KBM-7 (cell line): Measurements from ENCODE around the gene SIGLEC12.
A peak's percentile ranks its signal among the peaks of the same experiment; 100 is the strongest.
"Not testable (repeated sequence)": the region's sequence is repeated elsewhere in the genome, so short reads cannot be mapped to it uniquely, and the experiment has no call there.

ENCODE experiments used
- DNase-seq: peaks from one replicate; pipeline ENCODE4 v3.0.0-alpha.2; 2015
- in situ Hi-C: fragments of 300-500 bp; cut with MboI; formaldehyde crosslinking; loops from 2 replicates; pipeline ENCODE4 v1.14.3; 2020; ENCODE audit warnings: low sequenced_read_pairs, low pct_unique_long_range_greater_than_20kb, mixed read lengths

The SIGLEC12 gene

DNA sequence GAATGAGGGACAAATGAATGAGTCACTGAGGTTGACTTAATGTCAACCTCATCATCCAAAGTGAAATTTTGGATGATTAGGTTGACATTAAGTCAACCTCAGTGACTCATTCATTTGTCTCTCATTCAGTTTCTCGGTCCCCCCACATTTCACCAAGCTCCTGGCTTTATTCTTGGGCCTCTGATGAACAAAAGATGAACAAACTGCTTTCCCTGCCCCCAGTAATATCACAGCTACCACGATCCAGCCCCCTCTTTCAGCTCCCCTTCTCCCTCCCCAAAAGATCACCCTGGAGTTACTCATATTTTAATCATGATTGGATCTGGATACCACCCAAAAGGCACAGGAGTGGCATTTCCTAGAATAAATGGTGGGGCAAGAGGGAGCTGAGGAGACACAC, 12.5 kb downstream of the SIGLEC12 start:
- in situ Hi-C loops, result no loop called here
- DNase-seq, result no peak

DNA sequence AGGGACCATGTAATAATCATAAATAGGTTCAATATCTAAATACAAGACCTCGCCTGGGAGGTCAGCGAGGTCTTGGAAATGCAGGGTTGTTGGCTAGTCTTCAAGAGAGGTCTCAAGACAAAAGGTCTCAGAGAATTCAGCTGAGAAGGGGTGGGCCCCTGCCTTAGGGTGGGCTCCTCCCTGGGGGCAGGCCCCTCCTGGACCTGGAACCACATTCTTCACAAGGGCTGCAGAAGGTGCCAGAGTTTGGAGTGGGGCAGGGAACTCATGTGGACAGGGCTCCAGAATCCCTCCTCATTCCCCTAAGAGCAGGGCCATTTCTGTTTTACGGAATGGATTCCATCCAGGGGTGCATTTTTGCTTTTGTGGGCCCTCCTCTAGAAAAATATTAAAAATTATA, 13.1 kb downstream of the SIGLEC12 start:
- no peak for DNase-seq
- in situ Hi-C loops, result no loop called here

DNA sequence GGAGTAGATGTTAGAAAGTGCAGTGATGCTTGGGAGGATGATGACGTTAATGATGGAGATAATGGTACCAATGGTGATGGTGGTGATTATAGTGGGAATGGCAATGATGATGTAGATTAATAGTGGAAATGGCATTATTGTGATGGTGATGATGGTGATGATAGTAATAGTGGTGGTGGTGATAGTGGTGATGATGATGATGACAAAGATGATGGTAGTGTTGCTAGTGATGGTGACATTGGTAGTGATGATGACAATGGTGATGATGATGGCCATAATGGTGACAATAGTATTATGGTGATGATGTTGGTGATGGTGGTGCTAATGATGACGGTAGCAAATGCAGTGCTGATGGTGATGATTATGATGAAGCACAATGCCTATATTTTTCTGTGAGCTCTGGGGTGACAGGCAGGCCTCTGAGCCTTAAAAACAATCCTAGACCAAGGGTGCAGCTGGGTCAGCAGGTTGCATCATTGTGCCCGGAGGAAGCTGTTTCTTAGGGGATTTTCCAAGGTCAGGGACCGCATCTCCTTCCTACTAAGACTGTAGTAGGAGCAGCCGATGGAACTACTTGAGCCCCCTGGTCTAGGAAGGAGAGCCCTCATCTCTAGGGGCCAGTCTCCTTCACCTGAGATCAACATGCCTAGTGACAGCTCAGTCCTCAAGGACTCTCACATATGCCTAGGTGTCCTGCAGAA, 15.5 kb downstream of the SIGLEC12 start:
- no peak for DNase-seq
- in situ Hi-C loops, result no loop called here

DNA sequence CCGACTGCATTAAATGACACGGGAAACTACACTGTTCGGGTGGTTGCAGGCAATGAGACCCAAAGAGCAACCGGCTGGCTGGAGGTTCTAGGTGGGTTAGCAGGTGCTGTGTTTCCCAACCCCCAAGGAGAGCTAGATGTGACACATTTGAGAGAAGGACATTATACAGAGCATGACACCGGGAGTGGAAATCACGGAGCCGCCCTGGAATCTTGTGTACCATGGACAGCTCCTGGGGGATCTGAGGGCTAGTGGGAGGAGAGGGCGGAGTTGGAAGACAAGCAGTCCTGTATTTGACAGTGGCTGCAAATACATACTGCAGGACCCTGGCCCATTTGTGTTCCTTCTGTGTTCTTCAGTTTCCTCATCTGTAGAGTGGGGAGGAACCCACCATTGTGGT, 21.0 kb downstream of the SIGLEC12 start:
- DNase-seq, result peak; percentile 73
- in situ Hi-C loops, result no loop called here

DNA sequence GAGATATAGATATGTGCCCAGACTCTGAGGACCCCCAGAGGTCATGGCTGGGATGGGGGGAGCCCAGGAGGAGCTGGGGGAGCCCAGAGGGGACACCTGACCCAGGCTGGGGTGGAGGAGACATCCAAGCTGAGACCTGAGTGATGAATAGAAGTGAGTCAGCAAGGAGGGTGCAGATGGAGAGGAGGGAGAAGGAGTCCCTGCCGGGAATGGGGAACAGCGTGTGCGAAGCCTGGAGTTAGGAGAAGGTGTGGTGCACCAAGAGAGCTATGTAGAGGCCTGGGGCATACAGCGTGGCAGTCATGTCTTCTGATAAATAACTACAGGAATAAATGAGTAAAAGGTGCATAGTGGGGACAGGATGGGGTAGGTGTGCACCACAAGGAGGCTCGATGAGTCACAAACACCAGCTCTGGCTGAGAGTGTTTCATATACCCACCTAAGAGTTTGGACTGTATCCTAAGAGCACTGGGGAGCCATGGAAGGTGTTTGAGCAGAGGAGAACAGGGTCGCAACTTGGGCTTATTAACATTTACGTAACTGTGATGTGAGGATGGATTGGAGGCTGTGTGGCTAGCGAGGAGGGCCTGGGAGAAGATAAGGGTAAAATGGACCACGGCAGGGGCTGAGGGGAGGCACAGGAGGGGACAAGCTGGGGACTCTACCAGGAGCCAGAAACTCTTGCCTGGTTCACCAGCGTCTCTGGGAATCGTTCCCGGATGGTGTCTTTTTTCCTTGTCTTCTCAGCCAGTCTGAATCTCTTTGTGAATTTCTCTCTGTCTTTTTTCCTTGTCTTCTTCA, 21.9 kb downstream of the SIGLEC12 start:
- in situ Hi-C loops, result no loop called here
- no peak for DNase-seq

DNA sequence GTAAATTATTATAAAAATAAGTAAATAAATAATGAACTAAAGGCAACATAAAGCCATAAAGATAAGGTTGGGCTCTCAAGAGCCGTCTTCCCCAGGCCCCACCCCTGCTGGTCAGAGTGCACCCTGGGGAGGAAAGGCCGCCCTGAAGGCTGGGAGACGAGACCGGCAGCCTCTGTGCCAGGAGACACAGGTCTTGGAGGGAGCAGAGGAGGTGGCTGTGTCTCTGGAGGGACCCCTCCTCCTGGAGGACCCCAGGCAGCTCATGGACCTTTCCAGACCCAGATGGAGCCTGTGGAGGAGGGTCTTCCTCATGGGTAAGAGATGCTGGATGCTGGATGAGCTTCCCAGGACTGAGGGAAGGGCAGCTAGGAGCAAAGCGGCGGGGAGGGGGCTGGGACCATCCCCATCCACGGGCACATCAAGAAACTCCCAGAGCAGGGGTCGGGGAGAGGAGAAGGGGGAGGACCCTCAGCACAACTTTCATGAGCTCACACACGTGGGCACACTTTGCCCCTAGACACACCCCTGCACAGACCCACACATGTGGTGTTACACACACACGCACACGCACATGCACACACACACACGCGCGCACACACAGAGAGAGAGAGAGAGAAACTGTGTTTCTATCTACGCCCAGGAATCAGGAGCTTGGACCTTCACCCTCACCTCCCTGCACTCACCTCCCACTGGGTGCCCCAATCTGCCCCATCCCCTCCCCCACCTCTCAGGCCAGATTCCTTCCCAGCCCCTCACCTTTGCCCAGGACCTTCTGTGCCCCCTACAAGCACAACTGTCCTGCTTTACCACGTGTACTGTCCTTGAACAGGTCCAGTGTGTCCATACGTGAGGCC, 23.0 kb downstream of the SIGLEC12 start, which contains the start of gene CEACAM18:
Gene CEACAM18, plus strand, starts transcription at position 159 of the 854 bp plus-strand sequence.
- in situ Hi-C loops, result no loop called here
- DNase-seq, result no peak

DNA sequence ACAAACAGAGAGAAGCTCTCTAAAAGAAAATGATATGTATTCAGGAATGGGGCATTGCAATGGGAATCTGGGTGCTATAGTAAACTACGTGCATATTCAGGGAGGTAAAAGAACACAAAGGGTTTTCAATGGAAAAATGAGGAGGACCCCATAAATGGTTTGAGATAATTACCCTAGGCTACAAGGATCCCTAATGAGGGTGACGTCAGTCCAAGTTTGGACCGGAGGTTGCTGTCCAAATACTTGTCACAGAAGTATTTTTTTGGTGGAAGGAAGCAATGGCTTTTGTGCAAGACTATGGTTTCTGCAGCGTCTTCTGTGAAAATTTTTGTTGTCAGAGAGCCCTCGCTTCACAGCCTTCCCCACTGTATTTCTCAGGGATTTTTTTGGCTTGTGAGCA, 24.3 kb downstream of the SIGLEC12 start:
- DNase-seq, result no peak
- in situ Hi-C loops, result no loop called here

DNA sequence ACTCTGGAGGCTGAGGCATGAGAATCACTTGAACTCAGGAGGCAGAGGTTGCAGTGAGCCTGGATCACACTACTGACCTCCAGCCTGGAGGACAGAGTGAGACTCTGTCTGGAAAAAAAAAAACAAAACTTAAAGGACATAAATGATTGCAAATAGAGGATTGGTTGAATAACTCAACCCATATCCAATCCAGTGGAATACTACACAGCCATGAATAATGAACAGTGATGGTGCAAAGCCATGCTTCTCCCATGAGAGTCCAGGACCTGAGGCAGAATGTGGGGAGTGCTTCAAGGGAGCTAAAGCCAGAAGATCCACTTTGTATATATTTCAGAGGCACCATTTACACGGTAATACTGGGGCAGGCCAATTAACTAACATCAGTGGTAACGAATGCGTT, 25.4 kb downstream of the SIGLEC12 start:
- in situ Hi-C loops, result no loop called here

DNA sequence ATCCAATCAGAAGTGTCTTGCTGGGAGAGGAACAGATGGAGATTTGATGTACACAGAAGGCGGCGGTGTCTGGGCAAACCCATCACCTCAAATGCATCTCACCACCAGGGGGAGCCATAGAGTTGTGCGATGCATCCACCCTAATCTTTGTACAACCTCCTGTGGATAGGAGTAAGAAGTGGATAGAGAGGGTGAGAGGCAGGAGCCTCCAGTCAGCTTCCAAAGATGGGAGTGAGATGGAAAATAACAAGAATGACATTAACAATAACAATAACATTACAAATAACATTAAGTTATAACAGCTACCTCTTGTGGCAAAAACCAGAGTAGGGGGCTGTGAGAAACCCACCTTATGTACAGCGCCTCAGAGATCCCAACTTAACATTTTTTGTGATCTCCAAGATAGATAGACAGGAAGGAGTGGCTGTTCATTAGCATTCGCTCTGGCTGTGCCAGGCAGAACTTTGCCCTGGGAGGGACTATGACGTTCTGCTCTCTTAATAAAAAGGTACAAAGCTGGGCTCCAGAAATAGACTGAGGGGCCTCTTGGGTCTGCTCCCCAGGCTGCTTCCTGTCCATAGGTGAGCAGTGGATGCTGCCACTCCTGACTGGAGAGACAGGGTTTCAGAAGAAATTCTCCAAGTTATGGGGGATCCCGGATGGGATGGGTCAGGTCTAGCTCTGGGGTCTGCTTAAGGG, 28.4 kb downstream of the SIGLEC12 start:
- in situ Hi-C loops, result no loop called here
- peak; percentile 92 for DNase-seq

More for the DNA sequence above, 25.4 kb downstream of the SIGLEC12 start:
- no peak for DNase-seq

DNA sequence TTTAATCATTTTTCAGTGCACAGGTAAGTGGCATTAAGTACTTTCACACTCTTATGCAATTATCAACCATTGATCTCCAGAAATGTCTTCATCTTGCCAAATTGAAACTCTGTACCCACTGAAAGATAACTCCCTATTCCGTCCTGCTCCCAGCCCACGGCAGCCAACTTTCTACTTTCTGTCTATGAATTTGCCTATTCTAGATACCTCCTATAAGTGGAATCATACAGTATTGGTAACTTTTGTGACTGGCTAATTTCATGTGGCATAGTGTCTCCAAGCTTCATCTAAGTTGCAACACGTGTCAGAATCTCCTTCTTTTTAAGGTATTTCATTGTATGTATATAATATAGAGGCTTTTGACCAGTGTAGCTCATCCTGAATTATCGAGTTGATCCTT, 29.0 kb downstream of the SIGLEC12 start:
- no peak for DNase-seq
- in situ Hi-C loops, result no loop called here

DNA sequence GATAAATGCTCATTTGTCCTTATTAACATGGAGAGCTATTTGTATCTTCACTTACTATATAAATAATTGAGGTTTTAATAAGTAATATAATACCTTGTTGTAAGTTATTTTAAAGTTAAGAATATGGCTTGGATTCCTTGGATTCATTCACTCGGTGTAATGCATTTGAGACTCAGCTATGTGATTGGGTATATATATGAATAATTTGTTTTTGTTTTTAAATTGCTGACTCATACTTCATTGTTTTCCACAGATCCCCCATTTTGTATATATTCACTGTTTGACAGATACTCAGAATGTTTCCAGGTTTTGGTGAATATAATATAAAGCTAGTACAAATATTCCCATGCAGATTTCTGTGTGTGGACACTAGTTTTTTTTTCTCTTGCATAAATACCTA, 30.1 kb downstream of the SIGLEC12 start:
- no peak for DNase-seq
- in situ Hi-C loops, result no loop called here

DNA sequence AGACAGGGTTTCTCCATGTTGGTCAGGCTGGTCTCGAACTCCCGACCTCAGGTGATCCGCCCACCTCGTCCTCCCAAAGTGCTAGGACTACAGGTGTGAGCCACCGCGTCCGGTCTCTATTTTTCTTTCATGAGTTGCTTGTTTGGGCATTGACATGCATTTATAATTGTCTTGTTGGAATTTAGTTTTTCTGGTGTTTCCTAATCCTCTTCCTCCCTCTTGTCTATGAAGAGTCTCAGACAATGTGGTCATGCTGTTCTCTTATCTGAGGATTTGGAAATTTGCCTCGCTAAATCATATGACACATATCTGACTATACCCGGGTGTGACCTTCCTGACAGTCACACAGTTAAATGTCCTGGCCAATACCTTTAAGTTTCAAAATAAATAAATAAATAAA, 30.6 kb downstream of the SIGLEC12 start:
- DNase-seq, result no peak

DNA sequence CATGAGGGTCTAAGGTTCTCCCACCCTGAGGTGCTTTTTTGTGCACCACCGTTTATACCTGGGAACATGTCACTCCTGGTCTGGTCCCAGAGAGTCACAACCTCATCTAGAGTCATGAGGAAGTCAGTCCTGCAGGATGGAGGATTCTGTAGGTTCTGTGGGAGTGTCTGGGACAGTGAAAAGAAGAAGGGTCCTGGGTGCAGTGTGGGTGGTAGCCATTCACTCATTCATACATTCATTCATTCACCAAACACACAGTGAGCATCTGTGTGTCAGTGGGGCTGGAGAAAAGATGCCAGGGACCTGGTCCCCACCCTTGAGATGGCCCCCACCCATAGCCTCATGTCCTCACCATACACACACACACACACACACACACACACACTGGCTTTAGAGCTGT, 32.0 kb downstream of the SIGLEC12 start:
- in situ Hi-C loops, result no loop called here
- DNase-seq, result no peak

More for the DNA sequence above, 30.6 kb downstream of the SIGLEC12 start:
- in situ Hi-C loops, result no loop called here

DNA sequence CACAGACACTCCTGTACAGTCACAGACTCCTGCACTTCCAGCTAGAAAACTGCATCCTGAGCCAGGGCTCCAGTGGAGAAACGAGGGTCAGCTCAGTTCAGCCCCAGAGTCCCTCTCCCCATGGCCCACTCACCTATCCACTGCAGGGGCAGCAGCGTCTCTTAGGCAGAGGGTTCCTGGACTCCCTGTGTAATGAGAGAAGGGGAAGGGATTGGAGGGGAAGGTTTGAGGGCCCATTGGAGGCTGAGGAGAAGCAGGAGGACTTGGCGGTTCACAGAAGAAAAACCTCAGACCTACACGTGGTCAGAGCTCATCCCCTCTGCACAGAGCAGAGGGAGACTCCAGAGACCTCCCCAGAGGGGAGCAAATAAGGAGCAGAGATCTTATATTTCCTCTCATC, 32.4 kb downstream of the SIGLEC12 start:
- in situ Hi-C loops, result no loop called here

DNA sequence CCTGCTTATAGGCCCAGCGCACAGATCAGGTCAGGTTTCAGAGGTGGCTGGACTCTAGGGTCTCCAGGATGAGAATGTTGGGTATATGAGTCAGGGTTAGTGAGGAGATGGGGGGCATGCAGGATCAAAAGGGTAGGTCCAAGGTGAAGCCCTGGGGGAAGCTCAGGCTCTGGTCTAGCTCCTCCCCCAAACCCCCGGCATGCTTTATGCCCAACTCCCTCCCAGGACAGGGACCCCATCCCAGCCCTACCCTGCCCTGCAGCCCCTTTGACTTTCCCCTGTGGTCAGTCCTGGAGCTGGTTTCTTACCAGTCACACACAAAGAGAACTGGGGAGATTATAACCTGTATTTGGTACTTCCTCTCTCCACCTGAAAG, 33.1 kb downstream of the SIGLEC12 start:
- DNase-seq, result no peak
- in situ Hi-C loops, result no loop called here

More for the DNA sequence above, 32.4 kb downstream of the SIGLEC12 start:
- DNase-seq, result no peak

DNA sequence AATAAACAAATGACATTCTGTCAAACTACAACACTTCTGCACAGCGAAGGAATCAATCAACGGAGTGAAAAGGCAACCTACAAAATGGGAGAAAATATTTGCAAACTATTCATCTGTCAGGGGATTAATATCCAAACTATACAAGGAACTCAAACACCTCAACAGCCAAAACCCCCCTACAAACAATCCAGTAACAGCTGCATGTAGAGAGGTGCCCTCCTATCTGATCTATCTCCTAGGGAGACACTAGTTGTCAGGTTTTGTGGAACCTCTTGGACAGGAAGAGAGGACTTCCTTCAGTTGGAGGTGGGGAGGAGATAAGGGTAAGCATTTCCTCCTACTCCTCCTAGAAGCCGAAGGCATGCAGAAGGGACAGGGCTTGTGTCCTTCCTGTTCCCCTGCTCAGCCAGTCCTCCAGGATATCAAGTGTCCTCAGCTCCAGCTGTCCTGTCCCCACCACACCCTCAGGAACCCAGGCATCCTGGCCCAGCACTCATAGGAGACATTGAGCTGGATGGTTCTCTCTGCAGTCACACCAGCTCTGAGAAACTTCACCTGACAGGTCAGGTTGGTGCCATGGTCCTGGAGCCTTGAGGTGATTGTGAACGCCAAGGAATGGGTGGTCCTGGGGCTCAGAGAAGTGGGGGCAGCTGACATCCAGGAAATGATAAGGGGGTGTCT, 33.6 kb downstream of the SIGLEC12 start:
- peak; percentile 87 for DNase-seq
- in situ Hi-C loops, result no loop called here

DNA sequence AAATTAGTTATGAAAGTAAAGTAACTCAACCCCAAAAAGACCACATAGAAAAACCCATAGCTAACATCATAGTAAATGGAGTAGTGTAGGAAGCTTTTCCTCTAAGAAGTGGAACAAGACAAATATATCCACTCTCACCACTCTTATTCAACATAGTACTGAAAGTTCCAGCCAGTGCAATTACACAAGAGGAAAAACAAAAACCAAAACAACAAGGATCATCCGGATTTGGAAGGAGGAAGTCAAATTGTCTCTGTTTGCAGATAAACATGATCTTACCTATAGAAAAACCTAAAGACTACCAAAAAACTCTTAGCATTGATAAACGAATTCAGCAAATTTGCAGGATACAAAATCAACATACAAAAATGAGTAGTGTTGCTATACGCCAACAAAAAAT, 34.9 kb downstream of the SIGLEC12 start:
- in situ Hi-C loops, result no loop called here
- DNase-seq, result no peak

DNA sequence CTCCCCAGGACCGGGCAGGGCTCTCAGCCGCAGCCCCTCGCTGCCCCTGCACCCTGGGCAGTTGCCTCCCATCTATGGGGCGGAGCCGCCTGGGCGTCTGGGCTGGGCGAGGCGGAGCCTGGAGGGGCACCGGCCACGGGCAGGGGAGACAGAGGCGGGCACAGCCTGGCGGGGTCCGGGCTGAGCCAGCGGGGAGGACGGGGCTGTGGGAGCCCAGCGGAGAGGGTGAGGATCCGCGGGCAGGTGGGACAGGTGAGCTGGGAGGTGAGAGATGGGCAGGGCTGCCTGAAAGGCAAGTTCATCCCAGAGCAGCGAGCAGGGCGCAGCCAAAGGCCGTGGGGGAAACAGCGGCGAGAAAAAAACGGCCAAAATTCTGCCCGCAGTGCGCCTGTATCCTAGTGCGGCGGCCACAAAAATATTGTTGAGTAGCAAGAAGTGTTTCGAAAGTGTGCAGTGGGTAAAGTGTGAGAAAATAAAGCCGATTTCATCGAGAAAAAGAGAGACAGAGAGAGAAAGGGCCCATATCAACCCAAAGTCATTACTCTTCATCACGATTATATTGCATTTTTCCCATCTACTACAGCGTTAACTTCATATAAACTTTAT, 37.5 kb downstream of the SIGLEC12 start:
- in situ Hi-C loops, DNase-seq: not testable (repeated sequence)
